HepG2 (cell line): ENCODE data around the gene MTARC1. TPM values are rescaled to one million over a fixed set of nuclear protein-coding genes. Genes with fewer than 3 reads are reported as not detected.

Experiments used
- ATAC-seq: fragments of 200-7000 bp; cut with Tn5 transposase; 3 replicates; pipeline ENCODE4 v1.9.1; 2020; ENCODE audit warnings: mild to moderate bottlenecking, moderate library complexity
- BruUV-seq: library from RNA; stranded (reverse); fragments of 400-500 nt; replicated peaks from 2 replicates; lab custom pipeline; 2021; lab: Mats Ljungman, UMichigan
- CTCF ChIA-PET: fragments of 300-600 bp; formaldehyde crosslinking; extraction: SDS; loops from one replicate; lab custom pipeline; 2021; ENCODE audit warnings: low total read pairs, inconsistent platforms, low intra/inter-chr PET ratio; lab: Yijun Ruan, JAX
- POLR2A ChIA-PET: fragments of 350-600 bp; sonication (Branson Sonifier 250); formaldehyde crosslinking; loops from one replicate; lab custom pipeline; 2020; ENCODE audit warnings: antibody characterized with exemption, inconsistent platforms; lab: Yijun Ruan, JAX
- DNase-seq: peaks from one replicate; pipeline ENCODE4 v3.0.0-alpha.2; 2015; ENCODE audit warnings: low spot score
- FAIRE-seq: peaks from 3 replicates; lab custom pipeline; 2011; peaks lifted over from hg19 to GRCh38; lab: Jason Lieb, UNC
- H2AFZ ChIP-seq: one replicate; pipeline ENCODE4 v1.6.1; 2011; ENCODE audit warnings: low read length, inconsistent platforms
- H3K27ac ChIP-seq: fragments of 300-600 bp; 3 replicates; pipeline ENCODE4 v1.8.0; 2011; ENCODE audit warnings: mixed run types, mild to moderate bottlenecking, mixed read lengths, low read length, inconsistent platforms; ENCODE audit not compliant: insufficient read depth; ENCODE audit errors: extremely low read length
- H3K27me3 ChIP-seq, 2 experiments: fragments of 200-600 bp in 1 of 2; 2 replicates in 1 of 2; 3 replicates in 1 of 2; pipeline versions ENCODE4 v1.6.0 to v1.8.0; 2011; ENCODE audit warnings: low read length in 2 of 2, mild to moderate bottlenecking in 2 of 2, moderate library complexity in 2 of 2, inconsistent platforms in 1 of 2; ENCODE audit not compliant: insufficient read depth in 2 of 2, control insufficient read depth in 1 of 2
- H3K36me3 ChIP-seq, 2 experiments: fragments of 200-600 bp in 1 of 2; replicated peaks in 1 of 2; 2 replicates in 1 of 2; 3 replicates in 1 of 2; pipeline versions ENCODE4 v1.5.1 to v1.8.0; 2011; ENCODE audit warnings: low read length in 2 of 2, inconsistent platforms in 1 of 2; ENCODE audit not compliant: insufficient read depth in 2 of 2, control insufficient read depth in 1 of 2
- H3K4me1 ChIP-seq: 2 replicates; pipeline ENCODE4 v1.5.1; 2012; ENCODE audit warnings: low read length, inconsistent platforms; ENCODE audit not compliant: insufficient read depth
- H3K4me2 ChIP-seq: 2 replicates; pipeline ENCODE4 v1.6.0; 2011; ENCODE audit warnings: low read depth, low read length, inconsistent platforms
- H3K4me3 ChIP-seq, 3 experiments: fragments of 200-600 bp in 1 of 3; sonication (generic), shearing (Covaris generic) in 1 of 3; replicated peaks in 1 of 3; 2 replicates each; pipeline ENCODE4 v1.5.1; 2011 to 2016; ENCODE audit warnings: low read length in 3 of 3, inconsistent platforms in 2 of 3, low read depth in 2 of 3, mild to moderate bottlenecking in 2 of 3, control low read depth in 1 of 3, mixed read lengths in 1 of 3; ENCODE audit not compliant: insufficient read depth in 1 of 3
- H3K79me2 ChIP-seq: one replicate; pipeline ENCODE4 v1.6.1; 2011; ENCODE audit warnings: low read length, inconsistent platforms; ENCODE audit not compliant: insufficient read depth
- H3K9ac ChIP-seq: 2 replicates; pipeline ENCODE4 v1.6.0; 2011; ENCODE audit warnings: mild to moderate bottlenecking, low read depth, low read length, inconsistent platforms; ENCODE audit not compliant: insufficient read depth
- H3K9me3 ChIP-seq: 2 replicates; pipeline ENCODE4 v1.5.1; 2012; ENCODE audit warnings: mild to moderate bottlenecking, low read length
- H4K20me1 ChIP-seq: 2 replicates; pipeline ENCODE4 v1.6.0; 2011; ENCODE audit warnings: inconsistent platforms, mild to moderate bottlenecking, low read length, moderate library complexity; ENCODE audit not compliant: insufficient read depth
- FOXM1 ChIP-seq: sonication (generic); formaldehyde crosslinking; IDR thresholded peaks from 2 replicates; pipeline ENCODE4 v1.5.0; 2020; ENCODE audit warnings: missing genetic modification reagents
- GABPB1 ChIP-seq: IDR thresholded peaks from 2 replicates; pipeline ENCODE4 v1.6.1; 2016; ENCODE audit warnings: mild to moderate bottlenecking, missing genetic modification reagents, moderate library complexity, missing compliant biosample characterization
- NCOA1 ChIP-seq: sonication (generic); formaldehyde crosslinking; IDR thresholded peaks from 2 replicates; pipeline ENCODE4 v1.9.0; 2021; ENCODE audit warnings: missing genetic modification reagents
- NFIB ChIP-seq: sonication (generic); formaldehyde crosslinking; IDR thresholded peaks from 2 replicates; pipeline ENCODE4 v1.9.0; 2021; ENCODE audit warnings: missing genetic modification reagents, mild to moderate bottlenecking, borderline replicate concordance
- PAX8 ChIP-seq: sonication (generic); formaldehyde crosslinking; IDR thresholded peaks from 2 replicates; pipeline ENCODE4 v1.8.0; 2022; ENCODE audit warnings: mild to moderate bottlenecking, missing genetic modification reagents, borderline replicate concordance
- PRDM15 ChIP-seq: sonication (generic); formaldehyde crosslinking; IDR thresholded peaks from 2 replicates; pipeline ENCODE4 v1.4.0; 2020; ENCODE audit warnings: missing genetic modification reagents
- TFDP2 ChIP-seq: sonication (generic); formaldehyde crosslinking; IDR thresholded peaks from 2 replicates; pipeline ENCODE4 v1.4.0; 2020; ENCODE audit warnings: missing genetic modification reagents
- USF2 ChIP-seq, 2 experiments: sonication (generic) in 1 of 2; formaldehyde crosslinking in 1 of 2; IDR thresholded peaks; 2 replicates each; pipeline versions ENCODE4 v1.5.1 to v1.6.1; 2011 to 2020; ENCODE audit warnings: borderline replicate concordance in 1 of 2, low read depth in 1 of 2, low read length in 1 of 2, mild to moderate bottlenecking in 1 of 2, missing genetic modification reagents in 1 of 2, moderate library complexity in 1 of 2
- in situ Hi-C: cut with HindIII; loops from 2 replicates; pipeline ENCODE4 v1.10.0; 2017; ENCODE audit warnings: low pct_unique_long_range_greater_than_20kb; ENCODE audit not compliant: extremely low pct_ligation_motif_present
- intact Hi-C: fragments of 100-400 bp; cut with micrococcal nuclease; formaldehyde crosslinking; loops from one replicate; pipeline ENCODE4 v1.10.0; 2022; ENCODE audit not compliant: unreplicated experiment
- polyA plus RNA-seq, 8 experiments: library from polyadenylated mRNA; depleted of rRNA in 3 of 8; stranded (reverse) in 7 of 8; unstranded in 1 of 8; fragments of >200 nt; fragmentation: Illumina TruSeq in 4 of 8; extraction: Trizol in 4 of 8; gene quantifications; 2 replicates each; pipeline versions ENCODE4 v1.2.1 to v1.2.3, GENCODE V29; 2011 to 2016; ENCODE audit warnings: low read depth in 4 of 8, missing spikeins in 1 of 8, mixed read lengths in 1 of 8; ENCODE audit not compliant: insufficient read depth in 1 of 8
- total RNA-seq, 5 experiments: library from RNA; depleted of rRNA; stranded (reverse); fragments of >200 nt; fragmentation: Illumina TruSeq; extraction: Trizol; gene quantifications; 2 replicates each; pipeline ENCODE4 v1.2.3, GENCODE V29; 2016; ENCODE audit warnings: low read depth in 1 of 5

The MTARC1 gene
- total and polyA plus RNA-seq, 2 of the 13 experiments (the other 11 are each of a cell fraction or from before 2014, with no cell fraction given), result 19.4 to 106 TPM

GRCh38 chr1:220797044-220797443 is 10.3 kb downstream of the MTARC1 start:
- H2AFZ ChIP-seq, result no peak overlapping the region
- no TSS peak for BruUV-seq
- ChIA-PET CTCF (no interaction called here), POLR2A (no interaction called here)
- in situ Hi-C loops (loop anchor here (25.0 kb wide), 1 partner anchor 260 kb away; the partner anchor contains the start of gene MARK1), intact Hi-C loops (no loop called here)
- no peaks in the 10 kb centered on the region for H3K4me1 ChIP-seq
- no peak for FAIRE-seq
- H3K27ac ChIP-seq, result no peak overlapping the region
- no peak overlapping the region for H3K4me2 ChIP-seq
- no peaks in the 10 kb centered on the region for H3K9me3 ChIP-seq
- H3K4me3 ChIP-seq, result no peak overlapping the region
- DNase-seq, result no peak
- no peak for ATAC-seq
- H4K20me1 ChIP-seq, result no peaks in the 10 kb centered on the region
- no peak overlapping the region for H3K9ac ChIP-seq
- no peaks in the 10 kb centered on the region for H3K27me3 ChIP-seq
- H3K79me2 ChIP-seq, result no peaks in the 10 kb centered on the region
- TF ChIP-seq NFIB (CRISPR knock-in tag) (no peak), PRDM15 (CRISPR knock-in tag) (no peak), FOXM1 (CRISPR knock-in tag) (no peak), NCOA1 (CRISPR knock-in tag) (no peak), PAX8 (CRISPR knock-in tag) (no peak), GABPB1 (no peak), USF2 (IDR thresholded peaks at IDR 0.05; ENCODE audit: low read depth, low read length) (no peak), USF2 (CRISPR knock-in tag; IDR thresholded peaks at IDR 0.05; ENCODE audit: borderline replicate concordance) (no peak), TFDP2 (CRISPR knock-in tag) (no peak)
- peaks cover 5 to 39% of the 10 kb centered on the region in 2 experiments; a peak in 4 of 5 replicates for H3K36me3 ChIP-seq
